Naive thymus-derived CD4-positive, alpha-beta T cell (primary cell): Measurements from ENCODE around the gene KCNN3. TPM values are rescaled to one million over a fixed set of nuclear protein-coding genes. Genes with fewer than 3 reads are reported as not detected.

ENCODE experiments used
- ATAC-seq: fragments of 150-1000 bp; cut with Tn5 transposase; 2 replicates; pipeline ENCODE4 v1.10.0; 2021; ENCODE audit warnings: mild to moderate bottlenecking, moderate library complexity
- CTCF ChIA-PET: fragments of 350-600 bp; sonication (Branson Sonifier 250); formaldehyde crosslinking; loops from one replicate; lab custom pipeline; 2021; ENCODE audit warnings: antibody characterized with exemption; lab: Charles Lee
- POLR2A ChIA-PET: fragments of 350-600 bp; sonication (Branson Sonifier 250); formaldehyde crosslinking; loops from one replicate; lab custom pipeline; 2021; ENCODE audit warnings: antibody characterized with exemption, inconsistent platforms; lab: Charles Lee
- DNase-seq, 9 donors: peaks; one replicate each; pipeline versions ENCODE4 v3.0.0 to v3.0.0-alpha.2; 2020 to 2022; ENCODE audit warnings: mixed read lengths in 1 of 9
- H3K27ac ChIP-seq: one replicate; pipeline ENCODE4 v1.7.0; 2013; ENCODE audit warnings: mild to moderate bottlenecking, low read depth, low read length, moderate library complexity
- H3K27me3 ChIP-seq, 2 donors: one replicate each; pipeline ENCODE4 v1.7.0; 2013; ENCODE audit warnings: low read length in 2 of 2, mild to moderate bottlenecking in 2 of 2, moderate library complexity in 2 of 2; ENCODE audit not compliant: control insufficient read depth in 2 of 2, insufficient read depth in 2 of 2
- H3K36me3 ChIP-seq, 3 experiments: 1 replicate in 2 of 3; 2 replicates in 1 of 3; pipeline ENCODE4 v1.7.0; 2013; ENCODE audit warnings: low read length in 3 of 3, mild to moderate bottlenecking in 3 of 3, moderate library complexity in 1 of 3; ENCODE audit not compliant: insufficient read depth in 3 of 3, control insufficient read depth in 2 of 3
- H3K4me1 ChIP-seq, 2 donors: one replicate each; pipeline ENCODE4 v1.7.0; 2013; ENCODE audit warnings: low read length in 2 of 2, mild to moderate bottlenecking in 2 of 2, moderate library complexity in 1 of 2; ENCODE audit not compliant: control insufficient read depth in 2 of 2, insufficient read depth in 2 of 2
- H3K4me3 ChIP-seq: 2 replicates; pipeline ENCODE4 v1.7.0; 2013; ENCODE audit warnings: mild to moderate bottlenecking, low read length
- H3K9me3 ChIP-seq, 3 experiments: 1 replicate in 2 of 3; 2 replicates in 1 of 3; pipeline ENCODE4 v1.7.0; 2013; ENCODE audit warnings: low read length in 3 of 3; ENCODE audit not compliant: control insufficient read depth in 2 of 3
- H3K27ac Mint-ChIP-seq, 9 donors: one replicate each; pipeline ENCODE4 v1.8.0; 2020 to 2022; ENCODE audit warnings: mixed read lengths in 9 of 9, mild to moderate bottlenecking in 8 of 9, moderate library complexity in 5 of 9, inconsistent platforms in 2 of 9
- H3K27me3 Mint-ChIP-seq, 5 donors: one replicate each; pipeline ENCODE4 v1.8.0; 2021 to 2022; ENCODE audit warnings: mixed read lengths in 5 of 5, mild to moderate bottlenecking in 1 of 5
- H3K36me3 Mint-ChIP-seq, 5 donors: one replicate each; pipeline ENCODE4 v1.8.0; 2020 to 2022; ENCODE audit warnings: mixed read lengths in 5 of 5, mild to moderate bottlenecking in 3 of 5, inconsistent platforms in 1 of 5
- H3K4me1 Mint-ChIP-seq, 7 donors: one replicate each; pipeline ENCODE4 v1.8.0; 2020 to 2022; ENCODE audit warnings: mixed read lengths in 7 of 7, mild to moderate bottlenecking in 3 of 7, inconsistent platforms in 1 of 7
- H3K4me3 Mint-ChIP-seq, 10 donors: one replicate each; pipeline ENCODE4 v1.8.0; 2020 to 2022; ENCODE audit warnings: mild to moderate bottlenecking in 10 of 10, mixed read lengths in 10 of 10, moderate library complexity in 6 of 10, inconsistent platforms in 2 of 10
- H3K9me3 Mint-ChIP-seq, 11 donors: one replicate each; pipeline ENCODE4 v1.8.0; 2020 to 2022; ENCODE audit warnings: mixed read lengths in 11 of 11, mild to moderate bottlenecking in 4 of 11, inconsistent platforms in 1 of 11, moderate library complexity in 1 of 11
- intact Hi-C, 2 donors: fragments of 100-400 bp; cut with micrococcal nuclease; formaldehyde crosslinking; loops; one replicate each; pipeline ENCODE4 v1.15.1; 2023
- polyA plus RNA-seq, 2 donors: library from polyadenylated mRNA; unstranded; fragments of 300-500 nt; fragmentation: Illumina TruSeq; gene quantifications; one replicate each; pipeline ENCODE4 v1.2.3, GENCODE V29; 2021
- total RNA-seq, 6 experiments: library from RNA in 5 of 6; stranded (reverse) in 5 of 6; gene quantifications; 1 replicate in 5 of 6; 2 replicates in 1 of 6; pipeline ENCODE4 v1.2.3 and lab custom pipeline; 2021 to 2026

Gene KCNN3
- total and polyA plus RNA-seq, 7 experiments from 2014 or later: 0.05 to 0.29 (median 0.15) TPM; not detected in 3

DNA sequence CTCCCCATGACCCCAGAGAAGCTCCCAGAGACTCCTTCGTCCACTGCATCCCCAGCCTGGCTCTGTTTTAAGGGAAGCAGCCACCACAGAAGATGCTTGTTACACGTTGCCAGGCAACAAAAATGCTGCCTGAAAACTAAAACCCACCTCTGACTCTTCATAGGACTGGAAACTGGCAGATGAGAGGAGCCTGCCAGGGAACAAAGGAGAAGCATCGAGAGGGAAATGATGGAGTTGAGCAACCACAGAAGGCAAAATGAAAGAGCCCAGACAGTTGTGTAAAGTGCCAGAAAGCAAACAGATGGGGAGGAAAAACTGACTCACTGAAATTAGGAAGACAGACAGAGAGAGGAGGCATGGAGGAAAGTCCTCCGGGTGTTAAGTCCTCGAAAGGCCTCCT, 118.4 kb downstream of the KCNN3 start:
- Mint-ChIP-seq H3K4me3 (peak overlapping the region in 1 of 10 donors; percentile 21), H3K4me1 (peaks cover 37 to 60% (median 48%) of the 10 kb centered on the region in 7 donors), H3K36me3 (peaks cover 0 to 4% (median 0%) of the 10 kb centered on the region in 5 donors), H3K27me3 (peaks cover 0 to 10% (median 0%) of the 10 kb centered on the region in 5 donors), H3K9me3 (peaks cover 0 to 4% (median 0%) of the 10 kb centered on the region in 11 donors), H3K27ac (peak overlapping the region in 5 of 9 donors; percentile 15 to 85 (median 54))
- H3K9me3 ChIP-seq: no peaks in the 10 kb centered on the region
- ATAC-seq: no peak
- H3K27me3 ChIP-seq: no peaks in the 10 kb centered on the region
- peaks cover 16 to 27% of the 10 kb centered on the region in 2 donors for H3K4me1 ChIP-seq
- no peak overlapping the region for H3K27ac ChIP-seq
- no peak overlapping the region for H3K4me3 ChIP-seq
- no peak for DNase-seq
- ChIA-PET POLR2A (no interaction called here), CTCF (interaction anchor here (1.2 kb wide), 1 partner anchor 9 kb away, joined by 4 read pairs; no protein-coding TSS in a partner anchor)
- intact Hi-C loops: loop anchor here in 1 of 2 donors (5.0 kb wide), 1 partner anchor 34 kb away; no protein-coding TSS in a partner anchor
- no peaks in the 10 kb centered on the region for H3K36me3 ChIP-seq

DNA sequence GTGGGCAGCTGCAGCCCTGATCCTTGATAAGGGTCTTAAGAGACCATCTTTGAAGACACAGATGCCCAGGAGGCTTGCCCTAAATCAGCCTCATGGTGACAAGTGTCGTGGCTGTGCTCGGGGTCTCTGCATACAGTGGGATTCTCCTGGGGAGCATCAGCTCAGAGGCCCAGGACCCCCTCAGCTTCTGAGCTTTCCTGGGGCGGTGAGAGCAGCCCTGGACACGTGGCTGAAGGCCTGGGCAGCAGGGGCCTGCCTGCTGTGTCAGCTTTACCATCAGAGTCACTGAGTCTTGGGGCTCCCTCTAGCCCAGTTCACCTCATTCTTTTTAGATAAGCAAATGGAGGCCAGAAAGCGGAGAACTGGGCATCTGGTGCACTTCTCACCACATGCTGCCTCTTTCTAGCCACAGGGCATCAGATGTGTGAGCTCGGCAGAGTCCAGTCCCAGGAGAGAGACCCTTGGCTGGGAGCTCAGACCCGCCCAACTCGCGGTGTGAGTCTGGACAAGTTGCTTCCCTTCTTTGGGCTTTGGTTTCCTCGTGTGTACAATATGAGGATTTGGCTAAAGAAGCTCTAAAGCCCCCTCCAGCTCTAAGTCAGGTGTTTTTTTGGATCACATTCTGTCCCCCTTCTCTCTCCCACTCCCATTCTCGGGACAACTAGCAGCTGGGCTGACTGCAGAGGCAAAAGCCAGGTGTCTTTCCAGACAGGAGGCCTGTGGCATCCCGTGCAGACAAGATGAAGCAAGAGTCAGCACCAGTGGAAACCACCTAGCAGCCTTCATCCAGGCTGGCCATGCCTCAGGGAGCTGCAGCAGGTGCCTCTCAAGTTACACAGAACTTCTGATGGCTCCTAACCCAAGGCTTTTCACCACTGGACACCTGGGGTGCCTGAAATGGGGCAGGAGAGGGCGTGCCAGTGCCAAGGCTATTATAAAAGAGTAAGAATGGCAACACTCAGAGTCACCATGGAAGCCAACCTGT, 119.1 kb downstream of the KCNN3 start:
- CTCF ChIA-PET: interaction anchor here (0.6 to 1.8 kb wide), 5 partner anchors 8 to 93 kb away, joined by 3 to 8 read pairs (median 4); no protein-coding TSS in a partner anchor
- no peak overlapping the region for H3K27ac ChIP-seq
- Mint-ChIP-seq H3K9me3 (peaks cover 0 to 4% (median 0%) of the 10 kb centered on the region in 11 donors), H3K27ac (peak overlapping the region in 4 of 9 donors; percentile 10 to 85 (median 44)), H3K27me3 (peaks cover 0 to 12% (median 0%) of the 10 kb centered on the region in 5 donors), H3K36me3 (peaks cover 0 to 7% (median 0%) of the 10 kb centered on the region in 5 donors), H3K4me1 (peaks cover 36 to 60% (median 48%) of the 10 kb centered on the region in 7 donors), H3K4me3 (peak overlapping the region in 1 of 10 donors; percentile 30)
- intact Hi-C loops: loop anchor here in 1 of 2 donors (5.0 kb wide), 1 partner anchor 34 kb away; no protein-coding TSS in a partner anchor
- peaks cover 22 to 32% of the 10 kb centered on the region in 2 donors for H3K4me1 ChIP-seq
- H3K36me3 ChIP-seq: no peaks in the 10 kb centered on the region
- ATAC-seq: no peak
- DNase-seq: no peak
- POLR2A ChIA-PET: interaction anchor here (0.7 kb wide), 1 partner anchor 9 kb away, joined by 3 read pairs; no protein-coding TSS in a partner anchor
- H3K27me3 ChIP-seq: no peaks in the 10 kb centered on the region
- H3K4me3 ChIP-seq: no peak overlapping the region
- H3K9me3 ChIP-seq: no peaks in the 10 kb centered on the region

DNA sequence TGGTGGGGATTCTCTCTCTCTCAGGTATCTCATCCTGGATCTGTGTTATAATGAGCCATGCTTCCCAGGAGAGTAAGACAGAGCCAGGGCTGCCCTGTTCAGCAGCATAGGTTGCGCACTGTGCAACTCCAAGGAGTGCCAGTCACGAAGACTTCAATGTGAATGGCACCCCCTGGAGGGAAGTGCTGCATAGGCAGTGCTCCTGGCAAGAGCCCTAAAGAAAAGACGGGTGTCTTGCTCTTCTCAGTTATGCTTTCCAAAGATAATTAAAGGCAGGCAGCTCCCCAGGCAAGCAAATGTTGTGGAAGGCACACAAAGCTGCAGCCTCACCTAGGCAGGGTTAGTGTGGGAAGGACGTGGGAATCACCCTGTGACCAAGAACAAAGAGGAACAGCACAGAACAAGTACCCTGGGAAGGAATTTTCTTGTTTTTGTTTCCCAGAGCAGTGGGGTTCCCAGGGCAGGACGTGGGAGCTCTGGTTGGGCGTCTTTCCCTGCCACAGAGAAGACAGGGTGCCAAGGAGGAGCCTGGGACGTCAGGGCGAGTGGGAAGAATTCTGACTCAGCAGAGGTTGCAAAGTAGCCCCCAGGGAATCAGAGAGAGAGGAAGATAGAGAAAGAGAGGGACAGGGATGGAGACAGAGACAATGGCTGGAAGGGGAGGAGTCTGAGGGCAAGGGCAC, 120.9 kb downstream of the KCNN3 start:
- Mint-ChIP-seq H3K36me3 (peaks cover 0 to 6% (median 0%) of the 10 kb centered on the region in 5 donors), H3K4me1 (peaks cover 41 to 64% (median 52%) of the 10 kb centered on the region in 7 donors), H3K27ac (peak overlapping the region in 5 of 9 donors; percentile 45 to 98 (median 93)), H3K27me3 (peaks cover 0 to 14% (median 0%) of the 10 kb centered on the region in 5 donors), H3K4me3 (peak overlapping the region in 1 of 10 donors; percentile 88), H3K9me3 (peaks cover 0 to 3% (median 0%) of the 10 kb centered on the region in 11 donors)
- Histone ChIP-seq H3K36me3 (no peaks in the 10 kb centered on the region), H3K27me3 (no peaks in the 10 kb centered on the region), H3K9me3 (no peaks in the 10 kb centered on the region), H3K4me1 (peaks cover 36 to 44% of the 10 kb centered on the region in 2 donors), H3K4me3 (no peak overlapping the region), H3K27ac (no peak overlapping the region)
- no peak for DNase-seq
- intact Hi-C loops: loop anchor here (2.0 to 5.0 kb wide), 4 partner anchors 43 to 267 kb away; partner anchors contain the start of gene UBE2Q1 (in 2 of the 2)
- POLR2A ChIA-PET: interaction anchor here (1.5 to 1.8 kb wide), 4 partner anchors 7 to 282 kb away, joined by 3 to 7 read pairs (median 3); no protein-coding TSS in a partner anchor
- no peak for ATAC-seq
- CTCF ChIA-PET: interaction anchor here (0.5 to 2.8 kb wide), 6 partner anchors 10 to 271 kb away, joined by 3 to 23 read pairs (median 6); no protein-coding TSS in a partner anchor

DNA sequence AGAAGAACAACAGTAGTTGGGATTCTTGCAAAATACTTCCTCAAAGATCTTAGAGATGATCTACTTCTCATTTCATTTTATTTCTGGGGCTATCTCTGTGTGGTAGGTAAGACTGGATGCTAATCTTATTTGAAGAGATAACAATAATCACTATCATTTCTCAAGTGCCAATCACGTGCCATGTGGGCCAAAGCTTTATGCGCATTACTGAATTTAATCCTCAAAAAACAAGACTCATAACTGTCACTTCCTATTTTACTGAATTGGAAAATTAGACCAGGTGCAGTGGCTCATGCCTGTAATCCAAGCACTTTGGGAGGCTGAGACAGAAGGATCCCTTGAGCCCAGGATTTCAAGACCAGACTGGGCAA, 121.7 kb downstream of the KCNN3 start:
- H3K27ac ChIP-seq: peak overlapping the region; percentile 73
- ChIA-PET CTCF (interaction anchor here (0.6 to 2.8 kb wide), 6 partner anchors 12 to 267 kb away, joined by 3 to 23 read pairs (median 5); no protein-coding TSS in a partner anchor), POLR2A (interaction anchor here (0.9 to 1.8 kb wide), 7 partner anchors 8 to 281 kb away, joined by 3 to 7 read pairs (median 3); no protein-coding TSS in a partner anchor)
- peaks cover 39 to 47% of the 10 kb centered on the region in 2 donors for H3K4me1 ChIP-seq
- Mint-ChIP-seq H3K36me3 (peaks cover 0 to 6% (median 0%) of the 10 kb centered on the region in 5 donors), H3K9me3 (peaks cover 0 to 3% (median 0%) of the 10 kb centered on the region in 11 donors), H3K27ac (peak overlapping the region; percentile 90 to 98 (median 96)), H3K4me3 (peak overlapping the region; percentile 71 to 88 (median 84)), H3K27me3 (peaks cover 0 to 21% (median 0%) of the 10 kb centered on the region in 5 donors), H3K4me1 (peaks cover 44 to 69% (median 51%) of the 10 kb centered on the region in 7 donors)
- H3K27me3 ChIP-seq: no peaks in the 10 kb centered on the region
- H3K9me3 ChIP-seq: no peaks in the 10 kb centered on the region
- H3K4me3 ChIP-seq: no peak overlapping the region
- DNase-seq (no peak), ATAC-seq (peak; percentile 43)
- intact Hi-C loops: loop anchor here (1.0 to 5.0 kb wide), 7 partner anchors 12 to 266 kb away; partner anchors contain the start of gene UBE2Q1 (in 2 of the 2)
- H3K36me3 ChIP-seq: no peaks in the 10 kb centered on the region

GRCh38 chr1:154747740-154748404, 122.2 kb downstream of the KCNN3 start:
- Histone ChIP-seq H3K27me3 (no peaks in the 10 kb centered on the region), H3K36me3 (no peaks in the 10 kb centered on the region), H3K4me1 (peaks cover 39 to 47% of the 10 kb centered on the region in 2 donors), H3K9me3 (no peaks in the 10 kb centered on the region), H3K27ac (peak overlapping the region; percentile 73), H3K4me3 (peak overlapping the region; percentile 46)
- ChIA-PET CTCF (interaction anchor here (0.6 to 2.8 kb wide), 6 partner anchors 12 to 267 kb away, joined by 3 to 23 read pairs (median 5); no protein-coding TSS in a partner anchor), POLR2A (interaction anchor here (0.9 to 1.8 kb wide), 8 partner anchors 9 to 281 kb away, joined by 3 to 7 read pairs (median 3); no protein-coding TSS in a partner anchor)
- peaks cover 46 to 70% (median 51%) of the 10 kb centered on the region in 7 donors for H3K4me1 Mint-ChIP-seq
- peak; percentile 82 for ATAC-seq
- H3K27me3 Mint-ChIP-seq: peaks cover 0 to 24% (median 0%) of the 10 kb centered on the region in 5 donors
- peaks cover 0 to 3% (median 0%) of the 10 kb centered on the region in 11 donors for H3K9me3 Mint-ChIP-seq
- DNase-seq: peak in 8 of 9 donors; percentile 51 to 64 (median 56)
- H3K27ac Mint-ChIP-seq: peak overlapping the region; percentile 90 to 98 (median 96)
- H3K36me3 Mint-ChIP-seq: peaks cover 0 to 6% (median 0%) of the 10 kb centered on the region in 5 donors
- peak overlapping the region; percentile 71 to 88 (median 84) for H3K4me3 Mint-ChIP-seq
- intact Hi-C loops: loop anchor here (1.0 to 5.0 kb wide), 7 partner anchors 12 to 266 kb away; partner anchors contain the start of gene UBE2Q1 (in 2 of the 2)
